Kidney (tissue), 14 donors: ENCODE measurements around the gene RBMX. TPM values are rescaled to one million over a fixed set of nuclear protein-coding genes. Genes with fewer than 3 reads are reported as not detected.
A peak's percentile ranks its signal among the peaks of the same experiment; 100 is the strongest.

Experiments
- DNase-seq, 5 donors: peaks; one replicate each; pipeline ENCODE4 v3.0.0-alpha.2; 2013 to 2020
- FAIRE-seq: peaks from 2 replicates; lab custom pipeline; 2012; peaks lifted over from hg19 to GRCh38; lab: Jason Lieb, UNC
- H3K27ac ChIP-seq, 2 donors: one replicate each; pipeline ENCODE4 v1.7.0; 2013; ENCODE audit warnings: low read depth in 2 of 2, low read length in 2 of 2, inconsistent platforms in 1 of 2
- H3K27me3 ChIP-seq: one replicate; pipeline ENCODE4 v1.7.1; 2013; ENCODE audit warnings: low read length, inconsistent platforms; ENCODE audit not compliant: control insufficient read depth, insufficient read depth
- H3K36me3 ChIP-seq, 3 donors: one replicate each; pipeline versions ENCODE4 v1.7.0 to v1.7.1; 2013; ENCODE audit warnings: low read length in 3 of 3, control low read depth in 1 of 3, inconsistent platforms in 1 of 3; ENCODE audit not compliant: insufficient read depth in 3 of 3, control insufficient read depth in 2 of 3
- H3K4me1 ChIP-seq, 3 donors: one replicate each; pipeline versions ENCODE4 v1.7.0 to v1.7.1; 2013; ENCODE audit warnings: low read length in 3 of 3, inconsistent platforms in 1 of 3, low read depth in 1 of 3; ENCODE audit not compliant: control insufficient read depth in 2 of 3, insufficient read depth in 2 of 3
- H3K4me3 ChIP-seq, 3 donors: one replicate each; pipeline versions ENCODE4 v1.7.0 to v1.8.1; 2013; ENCODE audit warnings: low read length in 3 of 3, control low read depth in 1 of 3, inconsistent platforms in 1 of 3
- H3K9ac ChIP-seq, 3 donors: one replicate each; pipeline versions ENCODE4 v1.7.0 to v1.7.1; 2013; ENCODE audit warnings: low read length in 3 of 3, control low read depth in 1 of 3, inconsistent platforms in 1 of 3
- H3K9me3 ChIP-seq, 3 donors: one replicate each; pipeline versions ENCODE4 v1.7.0 to v1.7.1; 2013; ENCODE audit warnings: low read length in 3 of 3, control low read depth in 1 of 3, inconsistent platforms in 1 of 3; ENCODE audit not compliant: control insufficient read depth in 2 of 3, insufficient read depth in 1 of 3
- intact Hi-C: fragments of 100-400 bp; cut with DNase I; formaldehyde crosslinking; loops from one replicate; pipeline ENCODE4 v1.11.1; 2022
- polyA plus RNA-seq: library from polyadenylated mRNA; stranded (reverse); fragments of 350-450 nt; fragmentation: Illumina TruSeq; extraction: RNeasy Lipid Tissue Mini Kit (QIAGEN cat#74804); gene quantifications from one replicate; pipeline ENCODE4 v1.2.3, GENCODE V29; 2014; ENCODE audit warnings: low read depth, low replicate concordance; ENCODE audit not compliant: insufficient read depth
- total RNA-seq: library from RNA; stranded (reverse); fragmentation: NEBNext Ultra II Directional; extraction: Animal tissue kit (Norgen Biotek cat#: 25700); gene quantifications from one replicate; pipeline ENCODE4 v1.2.1, GENCODE V29; 2021
- TF ChIP-seq, protein P1 (sequence below): IDR thresholded peaks from 3 replicates; pipeline ENCODE4 v1.5.1; 2012; ENCODE audit warnings: mild to moderate bottlenecking, moderate library complexity, borderline replicate concordance; ENCODE audit not compliant: insufficient read depth; ENCODE audit errors: extremely low read depth
- donor health status: control.
- donor health status: control.
- donor health status: control.
- donor health status: control.
- donor health status: control.
- donor health status: DM: yes; HTN: yes; CAD: no.
- donor health status: Normal renal cell carcinoma (clear cell type).

Gene RBMX
- total and polyA plus RNA-seq, 2 donors from 2014 or later, result 95.0 to 143 TPM

DNA sequence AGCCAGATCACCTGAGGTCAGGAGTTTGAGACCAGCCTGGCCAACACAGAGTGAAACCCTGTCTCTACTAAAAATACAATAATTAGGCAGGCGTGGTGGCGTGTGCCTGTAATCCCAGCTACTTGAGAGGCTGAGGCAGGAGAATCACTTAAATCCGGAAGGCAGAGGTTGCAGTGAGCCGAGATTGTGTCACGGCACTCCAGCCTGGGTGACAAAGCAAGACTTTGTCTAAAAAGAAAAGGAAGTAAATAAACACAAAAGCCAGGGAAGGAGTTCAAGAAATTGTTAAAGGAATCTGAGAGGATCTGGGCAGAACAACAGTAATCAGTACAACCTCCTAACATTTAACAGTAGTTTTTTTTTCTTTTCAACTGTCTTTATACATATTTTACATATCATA, 51.1 kb downstream of the RBMX start:
- no peaks in the 10 kb centered on the region for H3K27me3 ChIP-seq
- H3K36me3 ChIP-seq, result no peaks in the 10 kb centered on the region
- DNase-seq (no peak), FAIRE-seq (peak; percentile 13)
- no peak overlapping the region for H3K27ac ChIP-seq
- H3K4me1 ChIP-seq, result no peaks in the 10 kb centered on the region
- H3K9ac ChIP-seq, result no peak overlapping the region
- H3K9me3 ChIP-seq, result no peaks in the 10 kb centered on the region
- H3K4me3 ChIP-seq, result no peak overlapping the region
- TF ChIP-seq, protein P1, sequence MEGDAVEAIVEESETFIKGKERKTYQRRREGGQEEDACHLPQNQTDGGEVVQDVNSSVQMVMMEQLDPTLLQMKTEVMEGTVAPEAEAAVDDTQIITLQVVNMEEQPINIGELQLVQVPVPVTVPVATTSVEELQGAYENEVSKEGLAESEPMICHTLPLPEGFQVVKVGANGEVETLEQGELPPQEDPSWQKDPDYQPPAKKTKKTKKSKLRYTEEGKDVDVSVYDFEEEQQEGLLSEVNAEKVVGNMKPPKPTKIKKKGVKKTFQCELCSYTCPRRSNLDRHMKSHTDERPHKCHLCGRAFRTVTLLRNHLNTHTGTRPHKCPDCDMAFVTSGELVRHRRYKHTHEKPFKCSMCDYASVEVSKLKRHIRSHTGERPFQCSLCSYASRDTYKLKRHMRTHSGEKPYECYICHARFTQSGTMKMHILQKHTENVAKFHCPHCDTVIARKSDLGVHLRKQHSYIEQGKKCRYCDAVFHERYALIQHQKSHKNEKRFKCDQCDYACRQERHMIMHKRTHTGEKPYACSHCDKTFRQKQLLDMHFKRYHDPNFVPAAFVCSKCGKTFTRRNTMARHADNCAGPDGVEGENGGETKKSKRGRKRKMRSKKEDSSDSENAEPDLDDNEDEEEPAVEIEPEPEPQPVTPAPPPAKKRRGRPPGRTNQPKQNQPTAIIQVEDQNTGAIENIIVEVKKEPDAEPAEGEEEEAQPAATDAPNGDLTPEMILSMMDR, result no peak
- intact Hi-C loops, result no loop called here

DNA sequence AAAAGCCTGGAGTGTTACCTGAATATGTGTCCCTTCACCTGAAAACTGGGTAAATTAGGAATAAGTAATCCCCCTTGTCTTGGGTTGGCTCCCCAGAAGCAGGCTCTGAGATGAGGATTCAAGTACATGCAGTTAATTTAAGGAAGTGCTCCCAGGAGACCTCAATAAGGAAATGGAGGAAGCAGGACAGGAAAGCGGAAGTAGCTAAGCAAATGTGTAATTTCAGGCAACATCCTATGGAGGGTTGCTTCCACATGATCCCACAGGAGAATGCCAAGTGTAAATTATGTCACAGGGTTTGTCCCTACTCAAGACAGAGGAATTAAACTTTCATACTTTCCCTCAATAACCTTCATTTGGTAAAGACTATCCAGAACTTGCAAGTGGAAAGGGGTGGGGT, 51.7 kb downstream of the RBMX start:
- H3K27ac ChIP-seq, result no peak overlapping the region
- intact Hi-C loops, result no loop called here

GRCh38 chrX:136827026-136827425, 53.5 kb downstream of the RBMX start:
- Histone ChIP-seq H3K4me1 (no peaks in the 10 kb centered on the region), H3K9me3 (no peaks in the 10 kb centered on the region), H3K9ac (no peak overlapping the region), H3K27ac (no peak overlapping the region), H3K4me3 (no peak overlapping the region), H3K36me3 (no peaks in the 10 kb centered on the region), H3K27me3 (no peaks in the 10 kb centered on the region)
- intact Hi-C loops, result no loop called here
- DNase-seq, result peak in 2 of 5 donors; percentile 6 to 34
- FAIRE-seq, result no peak
- TF ChIP-seq, protein P1, result no peak

More for the DNA sequence above, 51.7 kb downstream of the RBMX start:
- Histone ChIP-seq H3K4me1 (no peaks in the 10 kb centered on the region), H3K4me3 (no peak overlapping the region), H3K9ac (no peak overlapping the region), H3K36me3 (no peaks in the 10 kb centered on the region), H3K27me3 (no peaks in the 10 kb centered on the region), H3K9me3 (no peaks in the 10 kb centered on the region)
- no peak for DNase-seq
- TF ChIP-seq, protein P1, result no peak
- FAIRE-seq, result no peak

DNA sequence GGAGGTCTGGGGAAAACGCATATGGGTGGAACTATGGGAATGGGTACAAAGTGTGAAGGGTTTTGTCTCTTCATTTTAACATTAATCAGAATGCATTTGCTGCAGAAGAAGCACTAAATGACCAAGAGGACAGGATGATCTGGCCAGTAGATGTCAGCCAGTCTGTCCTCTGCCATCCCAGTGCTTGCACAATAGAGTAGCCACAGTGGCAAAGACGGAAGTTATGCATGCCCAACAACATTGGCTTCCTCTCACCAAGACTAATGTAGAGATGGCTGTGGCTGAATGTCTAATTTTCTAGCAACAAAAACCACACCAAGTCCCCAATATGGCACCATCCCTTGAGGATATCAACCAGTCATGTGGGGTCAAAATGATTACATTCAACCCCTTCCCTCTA, 54.8 kb downstream of the RBMX start:
- TF ChIP-seq, protein P1, result no peak
- Histone ChIP-seq H3K27me3 (no peaks in the 10 kb centered on the region), H3K4me1 (no peaks in the 10 kb centered on the region), H3K4me3 (no peak overlapping the region), H3K27ac (no peak overlapping the region), H3K9me3 (no peaks in the 10 kb centered on the region), H3K36me3 (no peaks in the 10 kb centered on the region), H3K9ac (no peak overlapping the region)
- DNase-seq (no peak), FAIRE-seq (no peak)
- intact Hi-C loops, result no loop called here
